Measurements from ENCODE around the gene FXYD1. TPM values are rescaled to one million over a fixed set of nuclear protein-coding genes. Genes with fewer than 3 reads are reported as not detected.

The FXYD1 gene
- total and polyA plus RNA-seq, 2 of the 8 experiments (the other 6 are each of a cell fraction or from before 2014, with no cell fraction given): 1.6 to 8.1 TPM

GRCh38 chr19:35178701-35179100, 40.1 kb downstream of the FXYD1 start:
- Histone ChIP-seq H3K4me3 (ENCODE audit: extremely low read depth in 1 of 4, insufficient read depth in 2 of 4, low read depth in 3 of 4, low read length in 4 of 4) (no peak overlapping the region), H2BK12ac (ENCODE audit: low read depth, low read length) (no peak overlapping the region), H2BK5ac (ENCODE audit: low read depth, low read length) (no peak overlapping the region), H3K27me3 (replicated peaks in 1 of 4; ENCODE audit: control insufficient read depth in 3 of 4, extremely low read depth in 1 of 4, insufficient read depth in 3 of 4, low read length in 3 of 4) (no peaks in the 10 kb centered on the region; a peak in 1 of 7 replicates), H4K20me1 (replicated peaks in 1 of 2; ENCODE audit: control insufficient read depth in 1 of 2, insufficient read depth in 2 of 2, low read length in 2 of 2) (no peaks in the 10 kb centered on the region), H3K9me3 (ENCODE audit: insufficient read depth in 2 of 2, low read depth in 1 of 2, low read length in 1 of 2) (no peaks in the 10 kb centered on the region), H3K4me1 (replicated peaks in 1 of 4; ENCODE audit: control insufficient read depth in 3 of 4, insufficient read depth in 4 of 4, low read length in 3 of 4) (no peaks in the 10 kb centered on the region), H3K79me2 (ENCODE audit: control insufficient read depth in 1 of 2, insufficient read depth in 2 of 2, low read length in 2 of 2) (no peaks in the 10 kb centered on the region), H3K9ac (replicated peaks in 1 of 4; ENCODE audit: extremely low read depth in 1 of 4, low read depth in 3 of 4, low read length in 3 of 4) (no peak overlapping the region), H3K23ac (ENCODE audit: insufficient read length) (no peak overlapping the region), H2BK20ac (ENCODE audit: low read length) (no peak overlapping the region), H3K56ac (replicated peaks; ENCODE audit: insufficient read length, low read depth, low read length) (no peak overlapping the region), H4K91ac (replicated peaks; ENCODE audit: insufficient read length, low read length) (no peak overlapping the region), H3K36me3 (ENCODE audit: control insufficient read depth in 2 of 4, insufficient read depth in 4 of 4, low read length in 3 of 4) (no peaks in the 10 kb centered on the region), H2BK120ac (replicated peaks; ENCODE audit: low read depth, low read length) (no peak overlapping the region), H3K4ac (replicated peaks; ENCODE audit: insufficient read length, low read depth, low read length) (no peak overlapping the region), H2AFZ (ENCODE audit: low read length) (no peak overlapping the region), H2AK5ac (ENCODE audit: low read depth, low read length) (no peak overlapping the region), H3K18ac (ENCODE audit: extremely low read depth, low read length) (no peak overlapping the region), H4K8ac (ENCODE audit: extremely low read depth, insufficient read depth, low read length) (no peak overlapping the region), H3K4me2 (ENCODE audit: insufficient read depth in 1 of 2, low read depth in 2 of 2, low read length in 2 of 2) (no peak overlapping the region), H3K27ac (ENCODE audit: low read depth, low read length) (no peak overlapping the region), H3K14ac (ENCODE audit: insufficient read length) (no peak overlapping the region), H2BK15ac (ENCODE audit: low read length) (no peak overlapping the region), H3K23me2 (ENCODE audit: low read depth, low read length) (no peaks in the 10 kb centered on the region), H3K79me1 (ENCODE audit: low read depth, low read length) (no peaks in the 10 kb centered on the region), H4K5ac (ENCODE audit: insufficient read length, low read depth, low read length) (no peak overlapping the region)
- POLR2A ChIA-PET (ENCODE audit: partially characterized antibody): interaction anchor here (0.8 to 1.3 kb wide), 2 partner anchors 19 to 43 kb away, joined by 3 read pairs; no protein-coding TSS in a partner anchor
- no peak for DNase-seq (ENCODE audit: low read depth in 1 of 2, low spot score in 2 of 2)
- no peak for FAIRE-seq
- CTCF ChIA-PET (ENCODE audit: partially characterized antibody): interaction anchor here (0.7 to 2.7 kb wide), 8 partner anchors 10 to 203 kb away, joined by 3 to 16 read pairs (median 3); partner anchors contain the start of gene FXYD7
- WGBS, 2 experiments (ENCODE audit: extremely low coverage in 1 of 2, insufficient coverage in 1 of 2, insufficient read length in 1 of 2, insufficient replicate concordance in 2 of 2, low coverage in 1 of 2, low lambda C conversion rate in 2 of 2, missing lambda C conversion rate in 1 of 2): 77% methylated on average over 2 of the region's 2 CpGs; no CpG with 5 or more reads in 1 of the 2 experiments
- TF ChIP-seq JUN (IDR thresholded peaks at IDR 0.05; ENCODE audit: low read depth, low read length): no peak
- TF ChIP-seq CTCF (IDR thresholded peaks at IDR 0.05; ENCODE audit: control extremely low read depth in 1 of 3, insufficient read depth in 1 of 3, low read depth in 1 of 3, low read length in 3 of 3): no peak
- no peak for TF ChIP-seq JUND (IDR thresholded peaks at IDR 0.05; ENCODE audit: low read length)
- TF ChIP-seq TEAD4 (IDR thresholded peaks at IDR 0.05; ENCODE audit: low read depth, low read length): no peak
- TF ChIP-seq MAX (IDR thresholded peaks at IDR 0.05): no peak
- no peak for TF ChIP-seq MAFK (IDR thresholded peaks at IDR 0.05; ENCODE audit: low read depth, low read length)
- TF ChIP-seq EZH2 (IDR thresholded peaks at IDR 0.05; ENCODE audit: low read depth, low read length, severe bottlenecking): no peak
- TF ChIP-seq RNF2 (IDR thresholded peaks at IDR 0.05; ENCODE audit: borderline replicate concordance, low read depth, low read length, missing control alignments, poor library complexity, severe bottlenecking): no peak
- TF ChIP-seq POLR2A (IDR thresholded peaks at IDR 0.05; ENCODE audit: control extremely low read depth in 1 of 2, low read depth in 2 of 2, low read length in 2 of 2): no peak
- no peak for TF ChIP-seq KDM1A (IDR thresholded peaks at IDR 0.05; ENCODE audit: borderline replicate concordance, low read length)
- TF ChIP-seq SRF (IDR thresholded peaks at IDR 0.05; ENCODE audit: low read depth, low read length): no peak

All from H1 (cell line).